ENCODE results near the gene PTN. TPM values are rescaled to one million over a fixed set of nuclear protein-coding genes. Genes with fewer than 3 reads are reported as not detected.
"Not testable (repeated sequence)": the region's sequence is repeated elsewhere in the genome, so short reads cannot be mapped to it uniquely, and the experiment has no call there.

Gene PTN
- total RNA-seq, 3 donors from 2014 or later, result 0.48 to 343 (median 51.1) TPM

DNA sequence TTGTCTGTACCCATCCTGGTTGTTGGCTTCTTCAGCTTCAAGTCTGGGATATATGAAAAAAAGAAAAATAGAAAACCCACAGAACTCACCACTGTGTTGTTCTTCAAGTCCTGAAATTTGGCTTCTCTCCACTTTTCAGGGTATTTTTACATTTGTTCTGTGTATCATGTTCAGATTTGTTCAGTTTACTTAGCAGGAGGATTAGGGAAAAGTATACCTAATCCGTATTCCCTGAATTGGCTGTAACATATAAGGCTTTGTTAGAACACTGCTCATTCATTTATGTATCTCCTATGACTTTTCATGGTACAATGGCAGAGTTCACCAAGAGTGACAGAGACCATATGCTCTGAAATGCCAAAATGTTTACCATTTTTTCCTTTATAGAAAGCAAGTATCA, 146.9 kb downstream of the PTN start:
- Histone ChIP-seq H3K9me3 (no peaks in the 10 kb centered on the region), H3K27me3 (no peaks in the 10 kb centered on the region), H3K36me3 (no peaks in the 10 kb centered on the region), H3K4me3 (no peak overlapping the region), H3K4me1 (no peaks in the 10 kb centered on the region), H3K27ac (no peak overlapping the region)
- TF ChIP-seq POLR2AphosphoS5 (IDR thresholded peaks at IDR 0.05), result no peak
- TF ChIP-seq, protein P1, sequence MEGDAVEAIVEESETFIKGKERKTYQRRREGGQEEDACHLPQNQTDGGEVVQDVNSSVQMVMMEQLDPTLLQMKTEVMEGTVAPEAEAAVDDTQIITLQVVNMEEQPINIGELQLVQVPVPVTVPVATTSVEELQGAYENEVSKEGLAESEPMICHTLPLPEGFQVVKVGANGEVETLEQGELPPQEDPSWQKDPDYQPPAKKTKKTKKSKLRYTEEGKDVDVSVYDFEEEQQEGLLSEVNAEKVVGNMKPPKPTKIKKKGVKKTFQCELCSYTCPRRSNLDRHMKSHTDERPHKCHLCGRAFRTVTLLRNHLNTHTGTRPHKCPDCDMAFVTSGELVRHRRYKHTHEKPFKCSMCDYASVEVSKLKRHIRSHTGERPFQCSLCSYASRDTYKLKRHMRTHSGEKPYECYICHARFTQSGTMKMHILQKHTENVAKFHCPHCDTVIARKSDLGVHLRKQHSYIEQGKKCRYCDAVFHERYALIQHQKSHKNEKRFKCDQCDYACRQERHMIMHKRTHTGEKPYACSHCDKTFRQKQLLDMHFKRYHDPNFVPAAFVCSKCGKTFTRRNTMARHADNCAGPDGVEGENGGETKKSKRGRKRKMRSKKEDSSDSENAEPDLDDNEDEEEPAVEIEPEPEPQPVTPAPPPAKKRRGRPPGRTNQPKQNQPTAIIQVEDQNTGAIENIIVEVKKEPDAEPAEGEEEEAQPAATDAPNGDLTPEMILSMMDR (IDR thresholded peaks at IDR 0.05), result no peak
- TF ChIP-seq POLR2A (IDR thresholded peaks at IDR 0.05), result no peak
- intact Hi-C loops (cut with DNase I; ENCODE audit: low total_unique reads), result no loop called here
- no peak for DNase-seq (ENCODE audit: low spot score in 2 of 2)

DNA sequence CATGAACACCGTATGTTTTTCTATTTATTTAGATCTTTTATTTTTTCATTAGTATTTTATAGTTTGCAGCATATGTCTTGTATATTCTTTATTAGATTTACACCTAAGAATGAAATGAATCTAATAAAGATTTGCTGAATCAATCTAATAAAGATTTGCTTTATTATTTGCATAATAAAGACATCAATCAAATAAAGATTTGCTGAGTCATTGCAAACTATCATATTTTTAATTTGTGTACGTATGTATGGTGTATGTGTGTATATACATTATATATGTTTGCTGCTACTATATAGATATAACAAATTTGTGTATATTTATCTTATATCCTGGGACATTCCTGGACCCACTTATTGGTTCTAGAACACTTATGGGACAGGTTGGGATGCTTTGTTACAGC, 147.5 kb downstream of the PTN start:
- Histone ChIP-seq H3K4me1 (no peaks in the 10 kb centered on the region), H3K4me3 (no peak overlapping the region), H3K36me3 (no peaks in the 10 kb centered on the region), H3K27me3 (no peaks in the 10 kb centered on the region), H3K9me3 (no peaks in the 10 kb centered on the region), H3K27ac (no peak overlapping the region)
- no peak for TF ChIP-seq POLR2AphosphoS5 (IDR thresholded peaks at IDR 0.05)
- TF ChIP-seq, protein P1 (IDR thresholded peaks at IDR 0.05), result no peak
- no peak for TF ChIP-seq POLR2A (IDR thresholded peaks at IDR 0.05)
- DNase-seq (ENCODE audit: low spot score in 2 of 2), result no peak
- intact Hi-C loops (cut with DNase I; ENCODE audit: low total_unique reads), result no loop called here

DNA sequence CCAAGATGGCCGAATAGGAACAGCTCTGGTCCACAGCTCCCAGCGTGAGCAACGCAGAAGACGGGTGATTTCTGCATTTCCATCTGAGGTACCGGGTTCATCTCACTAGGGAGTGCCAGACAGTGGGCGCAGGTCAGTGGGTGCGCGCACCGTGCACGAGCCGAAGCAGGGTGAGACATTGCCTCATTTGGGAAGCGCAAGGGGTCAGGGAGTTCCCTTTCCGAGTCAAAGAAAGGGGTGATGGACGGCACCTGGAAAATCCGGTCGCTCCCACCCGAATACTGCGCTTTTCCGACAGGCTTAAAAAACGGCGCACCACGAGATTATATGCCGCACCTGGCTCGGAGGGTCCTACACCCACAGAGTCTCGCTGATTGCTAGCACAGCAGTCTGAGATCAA, 161.9 kb downstream of the PTN start:
- H3K36me3 ChIP-seq; H3K9me3 ChIP-seq; H3K4me1 ChIP-seq; intact Hi-C loops (cut with DNase I; ENCODE audit: low total_unique reads); H3K4me3 ChIP-seq; H3K27me3 ChIP-seq; H3K27ac ChIP-seq; DNase-seq (ENCODE audit: low spot score in 2 of 2): not testable (repeated sequence)

All from breast epithelium (tissue), 4 donors.